Adrenal gland (tissue), 5 donors: Measurements from ENCODE around the gene FST.

Experiments
- CTCF ChIP-seq, 6 experiments: fragments of 450-650 bp in 4 of 6; fragments of 200-600 bp in 2 of 6; sonication (generic) in 1 of 6; IDR thresholded peaks; 1 replicate in 5 of 6; 2 replicates in 1 of 6; pipeline versions ENCODE4 v1.5.1 to v1.8.0; 2016 to 2021; ENCODE audit warnings: antibody characterized with exemption in 6 of 6, mild to moderate bottlenecking in 2 of 6, moderate library complexity in 1 of 6
- POLR2A ChIP-seq, 2 donors: fragments of 450-650 bp; IDR thresholded peaks; one replicate each; pipeline ENCODE4 v1.6.1; 2017; ENCODE audit warnings: antibody characterized with exemption in 2 of 2, mild to moderate bottlenecking in 2 of 2, moderate library complexity in 1 of 2
- donor health status: DM: no; HTN: no; CAD: no.

DNA sequence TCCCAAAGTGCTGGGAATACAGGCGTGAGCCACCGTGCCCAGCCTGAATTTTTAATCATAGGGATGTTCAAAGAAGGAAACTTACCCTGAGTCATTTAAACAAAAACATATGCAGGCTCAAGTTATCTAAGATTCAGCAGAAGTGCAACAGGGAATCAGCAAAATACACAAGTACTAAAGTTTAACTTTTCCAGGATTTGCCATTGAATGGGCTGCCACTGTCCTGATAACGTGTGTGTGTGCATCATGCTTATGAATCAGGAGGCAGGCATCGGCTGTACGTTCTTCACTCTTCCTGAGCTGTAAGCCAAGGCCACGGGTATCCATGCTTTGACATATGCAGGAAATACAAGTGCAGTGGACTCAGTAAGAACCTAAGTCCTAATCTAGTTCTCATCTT, 48.8 kb upstream of the FST start:
- no peak for TF ChIP-seq CTCF (IDR thresholded peaks at IDR 0.05)
- TF ChIP-seq POLR2A (IDR thresholded peaks at IDR 0.05) = no peak
